ENCODE data around the gene RNF223. TPM values are rescaled to one million over a fixed set of nuclear protein-coding genes. Genes with fewer than 3 reads are reported as not detected.
A peak's percentile ranks its signal among the peaks of the same experiment; 100 is the strongest.

The RNF223 gene
- total and polyA plus RNA-seq, 2 donors from 2014 or later: 0.28 to 2.3 TPM

GRCh38 chr1:1117469-1117831 lies 43.3 kb upstream of the RNF223 start:
- FAIRE-seq (no peak), DNase-seq (peak in 1 of 5 donors; percentile 82)
- H3K9me3 ChIP-seq (ENCODE audit: control insufficient read depth in 2 of 3, insufficient read depth in 1 of 3, low read length in 3 of 3): peaks cover 0 to 6% (median 0%) of the 10 kb centered on the region in 3 donors
- H3K36me3 ChIP-seq (ENCODE audit: control insufficient read depth in 2 of 3, insufficient read depth in 3 of 3, low read length in 3 of 3): no peaks in the 10 kb centered on the region
- H3K4me1 ChIP-seq (ENCODE audit: control insufficient read depth in 2 of 3, insufficient read depth in 2 of 3, low read depth in 1 of 3, low read length in 3 of 3): peaks cover 0 to 5% (median 0%) of the 10 kb centered on the region in 3 donors
- H3K27ac ChIP-seq (ENCODE audit: low read depth in 2 of 2, low read length in 2 of 2): no peak overlapping the region
- intact Hi-C loops (cut with DNase I): no loop called here
- no peak for TF ChIP-seq CTCF (IDR thresholded peaks at IDR 0.05; ENCODE audit: borderline replicate concordance, extremely low read depth, insufficient read depth)
- no peak overlapping the region for H3K4me3 ChIP-seq (ENCODE audit: low read length in 3 of 3)
- peaks cover 2% of the 10 kb centered on the region for H3K27me3 ChIP-seq (ENCODE audit: control insufficient read depth, insufficient read depth, low read length)
- H3K9ac ChIP-seq (ENCODE audit: low read length in 3 of 3): no peak overlapping the region

GRCh38 chr1:1116701-1117468 lies 42.8 kb upstream of the RNF223 start:
- intact Hi-C loops (cut with DNase I): no loop called here
- H3K27ac ChIP-seq (ENCODE audit: low read depth in 2 of 2, low read length in 2 of 2): no peak overlapping the region
- DNase-seq (peak in 2 of 5 donors; percentile 80 to 85), FAIRE-seq (no peak)
- peaks cover 2% of the 10 kb centered on the region for H3K27me3 ChIP-seq (ENCODE audit: control insufficient read depth, insufficient read depth, low read length)
- H3K4me1 ChIP-seq (ENCODE audit: control insufficient read depth in 2 of 3, insufficient read depth in 2 of 3, low read depth in 1 of 3, low read length in 3 of 3): peaks cover 0 to under 1% (median 0%) of the 10 kb centered on the region in 3 donors
- H3K9ac ChIP-seq (ENCODE audit: low read length in 3 of 3): no peak overlapping the region
- H3K9me3 ChIP-seq (ENCODE audit: control insufficient read depth in 2 of 3, insufficient read depth in 1 of 3, low read length in 3 of 3): peaks cover 0 to 6% (median 0%) of the 10 kb centered on the region in 3 donors
- H3K4me3 ChIP-seq (ENCODE audit: low read length in 3 of 3): peak overlapping the region in 1 of 3 donors; percentile 41
- no peaks in the 10 kb centered on the region for H3K36me3 ChIP-seq (ENCODE audit: control insufficient read depth in 2 of 3, insufficient read depth in 3 of 3, low read length in 3 of 3)
- no peak for TF ChIP-seq CTCF (IDR thresholded peaks at IDR 0.05; ENCODE audit: borderline replicate concordance, extremely low read depth, insufficient read depth)

- no peak for FAIRE-seq
- Histone ChIP-seq H3K4me3 (ENCODE audit: low read length in 3 of 3) (peak within 1 kb of the TSS; percentile 16 to 54 (median 42)), H3K9ac (ENCODE audit: low read length in 3 of 3) (no peak within 1 kb of the TSS), H3K36me3 (ENCODE audit: control insufficient read depth in 2 of 3, insufficient read depth in 3 of 3, low read length in 3 of 3) (no peaks in the 10 kb centered on the region), H3K27me3 (ENCODE audit: control insufficient read depth, insufficient read depth, low read length) (peaks cover 2% of the 10 kb centered on the region), H3K9me3 (ENCODE audit: control insufficient read depth in 2 of 3, insufficient read depth in 1 of 3, low read length in 3 of 3) (peaks cover 0 to 6% (median 0%) of the 10 kb centered on the region in 3 donors), H3K27ac (ENCODE audit: low read depth in 2 of 2, low read length in 2 of 2) (peak within 1 kb of the TSS in 1 of 2 donors; percentile 37), H3K4me1 (ENCODE audit: control insufficient read depth in 2 of 3, insufficient read depth in 2 of 3, low read depth in 1 of 3, low read length in 3 of 3) (no peaks in the 10 kb centered on the region)
- intact Hi-C loops (cut with DNase I): no loop called here
- no peak for TF ChIP-seq CTCF (IDR thresholded peaks at IDR 0.05; ENCODE audit: borderline replicate concordance, extremely low read depth, insufficient read depth)
- DNase-seq: peak; percentile 99
Measured at GRCh38 chr1:1115786-1116700, 41.9 kb upstream of the RNF223 start, which contains the start of gene C1orf159. Gene C1orf159, minus strand, starts transcription at chr1:1116089. Its CDS starts 24,546 bp downstream, at chr1:1091543.

Measured in kidney (tissue), 14 donors.